HG03469 (cell line): ENCODE data around the gene MEN1.

Source experiments
- ATAC-seq: cut with Tn5 transposase; IDR thresholded peaks from one replicate; pipeline ENCODE4 v1.9.1; 2021; ENCODE audit warnings: mild to moderate bottlenecking, moderate library complexity, moderate number of reproducible peaks; ENCODE audit not compliant: unreplicated experiment

The MEN1 gene

GRCh38 chr11:64765851-64766665, 44.3 kb downstream of the MEN1 start:
- no peak for ATAC-seq

DNA sequence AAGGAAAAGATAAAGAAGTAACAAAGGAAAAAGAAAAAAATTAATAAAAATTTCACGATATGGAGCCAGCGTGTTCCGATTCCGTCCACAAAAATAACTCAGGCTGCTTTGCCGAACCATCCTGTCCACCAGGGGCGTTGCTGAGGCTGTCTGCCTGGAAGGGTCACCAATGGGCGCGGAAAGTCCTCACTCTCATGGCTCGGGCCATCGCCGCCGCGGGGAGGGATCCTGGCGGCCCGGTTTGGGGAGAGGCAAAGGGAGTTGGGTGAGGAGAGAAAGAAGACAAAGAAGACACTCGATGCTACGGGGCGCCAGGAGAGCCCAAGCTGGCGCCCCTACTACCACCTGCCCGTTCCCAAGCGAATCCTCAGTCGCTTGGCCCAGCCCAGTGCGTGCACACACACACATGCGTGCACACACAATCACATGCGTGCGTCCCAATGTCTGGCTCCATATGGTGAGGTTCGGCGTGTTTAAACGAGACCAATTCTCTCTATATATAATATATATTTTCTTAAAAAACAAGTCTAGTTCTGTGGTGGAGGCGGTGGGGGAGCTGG, 45.0 kb downstream of the MEN1 start:
- no peak for ATAC-seq

- ATAC-seq = no peak
Observed at GRCh38 chr11:64764753-64765152, 45.6 kb downstream of the MEN1 start.

DNA sequence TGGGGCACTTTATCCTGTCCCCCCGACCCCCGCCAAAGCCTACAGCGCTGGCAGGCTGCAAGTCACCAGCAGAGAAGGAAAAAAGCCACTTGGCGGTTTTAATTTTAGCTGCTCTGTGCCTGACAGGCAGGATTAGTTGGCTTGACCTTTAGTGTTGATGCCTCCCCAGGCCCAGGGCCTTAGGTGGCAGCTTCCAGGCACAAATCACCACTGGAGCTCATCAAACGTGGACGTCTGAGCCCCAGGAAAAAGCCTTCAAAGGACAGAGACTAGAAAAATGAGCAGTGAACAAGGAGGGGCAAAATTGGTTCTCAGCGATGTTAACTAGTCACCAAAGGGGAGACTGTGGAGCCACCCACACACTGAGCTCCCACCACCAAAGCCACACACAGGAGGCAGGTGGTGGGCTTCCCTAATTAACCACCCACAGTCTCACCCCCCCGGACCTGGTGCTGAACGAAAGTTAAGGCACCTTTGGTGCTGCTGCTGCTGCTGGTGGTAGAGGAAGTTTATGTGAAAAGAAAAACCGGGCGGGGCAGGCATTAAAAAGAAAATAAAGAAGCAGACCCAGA, 46.2 kb downstream of the MEN1 start:
- ATAC-seq = no peak

DNA sequence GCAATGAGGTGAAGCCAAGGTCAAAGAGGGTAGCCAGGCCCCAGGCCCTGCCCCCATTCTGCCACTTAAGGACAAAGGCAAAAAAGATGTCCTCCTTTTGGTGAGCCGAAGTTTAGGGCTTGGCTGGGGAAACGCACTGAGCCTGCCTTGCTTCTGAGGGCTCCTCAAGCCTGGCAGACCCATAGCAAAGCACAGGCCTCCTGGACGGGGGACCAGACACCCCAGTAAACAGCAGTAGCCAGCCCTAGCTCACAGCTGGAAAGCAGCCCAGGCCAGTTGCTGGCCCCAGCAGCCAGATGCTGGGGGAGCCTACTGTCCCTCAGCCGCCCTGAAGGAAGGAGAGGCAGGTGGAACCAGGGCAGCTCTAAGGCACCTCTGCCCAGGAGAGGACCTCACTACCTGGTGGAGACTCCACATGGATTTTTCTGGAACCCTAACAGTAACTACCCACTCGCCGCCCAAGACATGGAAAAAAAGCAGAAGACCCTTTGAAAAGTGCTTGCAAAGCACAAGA, 46.8 kb downstream of the MEN1 start:
- ATAC-seq = no peak

- no peak for ATAC-seq
Observed at GRCh38 chr11:64762674-64763525, 47.5 kb downstream of the MEN1 start.

DNA sequence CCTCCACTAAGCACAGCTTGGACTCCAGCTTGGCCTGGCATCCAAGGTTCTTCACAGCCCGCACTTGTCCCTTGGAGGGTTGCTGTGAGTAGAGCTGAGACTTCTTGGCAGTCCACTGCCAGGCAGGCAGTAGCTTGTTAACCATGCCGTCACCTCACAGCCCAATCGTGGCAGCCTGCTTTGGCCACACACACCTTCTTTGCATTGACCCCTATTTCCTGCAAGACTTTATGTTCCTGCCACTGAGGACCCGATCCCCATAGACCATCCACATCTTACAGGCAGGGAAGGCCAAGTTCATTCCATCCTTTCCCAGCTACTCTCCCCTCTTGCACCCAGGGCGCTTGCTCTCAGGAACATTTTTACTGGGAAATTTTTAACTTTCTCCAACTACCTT, 48.1 kb downstream of the MEN1 start:
- no peak for ATAC-seq

DNA sequence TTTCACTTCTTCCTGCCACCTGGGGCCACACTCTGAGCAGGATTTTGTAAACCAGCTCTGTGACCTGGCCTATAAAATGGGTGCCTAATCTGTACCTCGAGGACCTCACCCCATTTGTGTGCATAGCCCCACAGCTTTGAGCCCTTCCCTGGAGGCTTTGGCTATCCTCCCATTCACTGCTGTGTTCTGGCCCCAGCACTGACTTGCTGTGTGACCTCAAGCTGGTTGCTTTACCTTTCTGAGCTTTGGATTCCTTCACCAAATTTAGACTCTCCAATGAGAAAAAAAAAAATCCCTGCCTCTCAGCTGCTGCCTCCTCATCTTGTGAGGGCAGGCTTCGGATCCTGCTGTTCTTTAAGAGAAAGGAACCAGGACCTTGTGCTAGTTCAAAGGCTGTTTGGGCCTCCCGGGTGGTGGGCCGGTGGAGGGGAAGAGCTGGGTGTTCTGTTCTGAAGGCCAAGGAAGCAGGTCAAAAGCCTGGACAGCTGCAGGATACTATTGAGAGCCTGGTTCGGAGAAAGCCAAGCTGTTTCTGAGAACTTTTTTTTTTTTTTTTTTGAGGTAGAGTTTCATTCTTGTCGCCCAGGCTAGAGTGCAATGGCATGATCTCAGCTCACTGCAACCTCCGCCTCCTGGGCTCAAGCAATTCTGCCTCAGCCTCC, 49.5 kb downstream of the MEN1 start:
- ATAC-seq = no peak

DNA sequence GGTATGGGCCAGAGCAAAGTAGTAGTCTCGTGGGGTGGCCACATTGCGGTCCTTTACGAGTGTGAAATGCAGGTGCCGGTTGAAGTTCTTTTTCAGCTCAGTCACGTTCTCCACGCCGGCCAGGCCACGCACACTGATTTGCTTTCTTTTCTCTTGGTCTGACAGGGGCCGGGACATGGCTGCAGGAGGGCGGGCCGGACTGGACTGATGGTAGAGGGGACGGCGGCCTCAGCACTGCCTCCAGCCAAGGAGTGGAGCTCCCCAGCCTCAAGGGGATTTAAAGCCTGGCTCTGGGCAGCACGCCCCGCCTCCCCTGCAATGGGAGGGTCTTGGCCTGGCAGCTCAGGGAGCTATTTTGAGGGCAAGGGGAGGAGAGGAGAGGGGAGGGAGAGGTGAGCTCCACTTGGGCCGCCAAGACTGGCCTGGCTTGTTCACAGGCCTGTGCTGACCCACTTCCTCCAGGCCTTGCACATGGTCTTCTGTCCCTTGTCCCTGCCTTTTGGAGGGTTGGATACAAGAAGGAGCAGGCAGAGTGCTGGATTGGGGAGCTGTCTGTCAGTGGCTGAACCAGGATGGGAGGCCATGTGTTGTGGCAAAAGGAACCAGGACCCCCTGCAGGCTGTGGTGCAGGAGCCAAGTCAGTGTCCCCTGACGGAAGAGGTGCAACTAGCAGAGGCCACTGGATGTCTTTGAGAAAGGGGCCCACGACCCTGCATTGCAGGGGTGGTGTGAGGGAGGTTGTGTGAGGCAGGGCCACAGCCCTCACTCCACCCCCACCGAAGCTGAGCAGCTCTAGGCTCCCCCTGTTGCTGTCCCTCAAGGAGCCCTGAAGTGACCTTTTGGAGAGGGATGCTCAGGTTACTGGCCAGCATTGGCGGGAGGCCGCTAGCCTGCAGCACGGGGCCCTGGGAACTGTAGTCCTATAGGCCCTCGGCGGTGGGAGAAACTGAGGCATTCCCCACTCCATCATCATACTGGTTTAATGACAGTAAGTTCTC, 50.3 kb downstream of the MEN1 start, which contains the start of gene PYGM:
PYGM (minus strand) TSS at position 253 of the 998 bp plus-strand sequence; CDS start at position 177, 76 bp downstream.
- ATAC-seq = no peak

- no peak for ATAC-seq
Observed at GRCh38 chr11:64759131-64759721, 51.1 kb downstream of the MEN1 start.

GRCh38 chr11:64758330-64759079, 51.8 kb downstream of the MEN1 start:
- no peak for ATAC-seq

- ATAC-seq = no peak
Observed at GRCh38 chr11:64757549-64758329, 52.6 kb downstream of the MEN1 start.

DNA sequence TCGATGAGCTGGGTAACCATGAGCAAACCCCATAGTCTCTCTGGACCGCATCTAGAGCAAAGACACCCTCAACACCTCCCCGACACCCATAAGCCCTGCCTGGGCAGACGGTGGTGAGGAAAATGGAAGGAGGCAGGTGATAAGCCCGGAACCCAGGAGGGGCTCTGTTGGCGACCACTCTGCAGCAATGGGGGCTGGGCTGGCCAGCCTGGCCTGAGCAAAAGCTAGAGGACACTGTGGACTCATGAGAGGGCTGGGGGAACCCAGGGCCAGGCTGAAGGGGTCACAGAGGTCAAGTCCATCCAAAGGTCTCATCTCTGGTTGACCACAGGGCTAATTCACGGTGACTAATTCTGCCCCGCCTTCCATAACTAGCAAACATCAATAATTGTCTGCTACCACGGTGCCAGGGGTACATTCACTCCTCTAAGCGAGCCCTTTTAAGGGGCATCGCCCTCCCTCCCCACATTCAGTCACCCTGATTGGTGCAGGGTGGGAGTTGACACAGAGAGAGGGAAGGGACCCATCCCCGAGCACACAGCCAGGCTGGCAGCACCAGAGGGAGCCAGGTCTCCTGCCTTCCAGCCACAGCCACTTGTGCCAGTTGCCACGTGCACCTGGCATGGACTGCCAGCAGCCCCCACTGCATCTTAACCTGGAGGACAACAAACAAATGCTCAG, 54.5 kb downstream of the MEN1 start:
- no peak for ATAC-seq

DNA sequence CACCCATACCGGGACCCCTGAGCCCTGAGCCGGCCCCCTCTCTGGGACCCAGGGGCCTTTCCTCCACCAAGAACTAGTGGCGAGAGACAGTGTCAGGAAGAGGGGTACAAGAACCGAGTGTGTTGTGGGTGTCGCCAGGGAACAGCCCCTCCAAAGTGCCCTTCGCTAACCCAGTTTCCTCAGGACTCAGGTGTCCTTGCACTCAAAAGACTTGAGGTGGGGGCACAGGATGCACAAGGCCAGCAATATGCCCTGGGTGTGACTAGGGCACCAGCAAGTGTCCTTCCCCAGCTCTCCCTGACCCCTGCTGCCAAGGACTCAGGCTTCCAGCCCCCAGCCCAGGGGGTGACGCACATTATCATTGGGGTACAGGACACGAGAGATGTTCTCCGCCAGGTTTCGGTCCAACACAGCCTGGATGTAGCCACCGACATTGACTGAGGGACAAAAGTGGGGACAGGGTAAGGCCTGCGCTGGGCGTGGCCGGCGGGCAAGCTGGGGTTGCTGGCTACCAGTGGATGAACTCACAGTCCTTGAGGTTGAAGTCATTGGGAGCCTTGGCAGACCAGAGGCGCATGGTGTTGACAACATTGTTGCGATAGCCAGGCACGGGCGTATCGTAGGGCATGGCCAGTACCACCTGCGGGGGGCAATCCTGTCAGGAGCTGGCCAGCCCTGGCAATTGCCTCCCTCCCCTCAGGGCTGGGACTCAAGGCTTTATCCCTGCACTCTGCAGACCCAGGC, 55.3 kb downstream of the MEN1 start:
- ATAC-seq = no peak

- no peak for ATAC-seq
Observed at GRCh38 chr11:64754124-64754918, 56.0 kb downstream of the MEN1 start.
